Measurements from ENCODE around the gene HTR3D. TPM values are rescaled to one million over a fixed set of nuclear protein-coding genes. Genes with fewer than 3 reads are reported as not detected.
"Not testable (repeated sequence)": the region's sequence is repeated elsewhere in the genome, so short reads cannot be mapped to it uniquely, and the experiment has no call there.

HTR3D gene
- polyA plus RNA-seq, 3 donors: not detected

DNA sequence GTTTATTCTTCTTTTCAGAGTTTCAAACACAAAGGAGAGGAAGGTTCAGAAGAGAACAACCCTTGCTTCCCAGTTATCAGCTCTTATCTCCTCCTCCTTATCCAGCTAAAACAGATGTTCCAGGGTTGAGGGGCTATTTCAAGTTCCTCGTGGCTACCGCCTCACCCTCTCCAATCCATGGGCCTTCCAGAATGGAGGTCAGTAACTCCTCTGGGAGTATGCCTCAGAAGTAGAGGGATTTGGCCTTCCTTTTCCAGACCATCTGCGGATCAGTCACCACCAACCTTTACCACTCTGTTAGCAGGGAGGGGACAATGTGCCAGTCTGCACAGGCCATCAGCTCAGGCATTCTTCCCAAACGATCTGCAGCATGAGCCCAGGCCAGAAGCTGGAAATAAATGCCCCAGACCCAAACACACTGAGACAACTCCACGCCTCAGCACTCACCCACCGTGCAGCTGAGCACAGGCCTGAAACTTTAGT, 36.1 kb downstream of the HTR3D start:
- H3K27ac Mint-ChIP-seq: no peak overlapping the region
- no peak overlapping the region for H3K27ac ChIP-seq (ENCODE audit: low read depth in 1 of 2, low read length in 2 of 2)
- no peak overlapping the region for H3K4me3 ChIP-seq (replicated peaks in 1 of 3; ENCODE audit: low read depth in 2 of 3, low read length in 3 of 3)
- H3K4me3 Mint-ChIP-seq: no peak overlapping the region
- H3K4me1 Mint-ChIP-seq: no peaks in the 10 kb centered on the region
- no peak overlapping the region for H3K9ac ChIP-seq (ENCODE audit: insufficient read depth, low read length, poor library complexity, severe bottlenecking)
- no peak for TF ChIP-seq CTCF (IDR thresholded peaks at IDR 0.05)
- peaks cover 2 to 10% (median 4%) of the 10 kb centered on the region in 3 donors for H3K27me3 Mint-ChIP-seq (ENCODE audit: low read depth in 3 of 3)
- H3K9me3 Mint-ChIP-seq: peaks cover 9 to 27% (median 17%) of the 10 kb centered on the region in 7 donors
- peaks cover 5 to 15% of the 10 kb centered on the region in 2 donors for H3K9me3 ChIP-seq (replicated peaks in 1 of 2; ENCODE audit: control insufficient read depth in 1 of 2, insufficient read depth in 1 of 2, low read length in 2 of 2)
- no peak for DNase-seq
- no peak overlapping the region for H2AFZ ChIP-seq (ENCODE audit: insufficient read depth, low read depth, low read length, poor library complexity, severe bottlenecking)
- H3K36me3 Mint-ChIP-seq: no peaks in the 10 kb centered on the region
- intact Hi-C loops (cut with micrococcal nuclease): no loop called here
- no peaks in the 10 kb centered on the region for H3K4me1 ChIP-seq (ENCODE audit: control insufficient read depth in 1 of 2, insufficient read depth in 2 of 2, low read length in 2 of 2)
- WGBS (ENCODE audit: insufficient coverage): 80% methylated on average over 1 of the region's 6 CpGs
- no peaks in the 10 kb centered on the region for H3K27me3 ChIP-seq (ENCODE audit: control insufficient read depth in 2 of 2, insufficient read depth in 2 of 2, low read length in 2 of 2)
- H3K79me2 ChIP-seq (ENCODE audit: insufficient read depth, low read length): no peaks in the 10 kb centered on the region
- H3K4me2 ChIP-seq (replicated peaks; ENCODE audit: extremely low read depth, low read length, poor library complexity, severe bottlenecking): no peak overlapping the region
- H3K36me3 ChIP-seq (replicated peaks in 1 of 2; ENCODE audit: control insufficient read depth in 1 of 2, insufficient read depth in 2 of 2, low read length in 2 of 2): no peaks in the 10 kb centered on the region
- H4K20me1 ChIP-seq (ENCODE audit: insufficient read depth, low read length): no peaks in the 10 kb centered on the region

- H3K4me3 Mint-ChIP-seq: no peak overlapping the region
- no peaks in the 10 kb centered on the region for H3K27me3 ChIP-seq (ENCODE audit: control insufficient read depth in 2 of 2, insufficient read depth in 2 of 2, low read length in 2 of 2)
- H3K4me2 ChIP-seq (replicated peaks; ENCODE audit: extremely low read depth, low read length, poor library complexity, severe bottlenecking): no peak overlapping the region
- no peak overlapping the region for H3K27ac ChIP-seq (ENCODE audit: low read depth in 1 of 2, low read length in 2 of 2)
- H3K36me3 ChIP-seq (replicated peaks in 1 of 2; ENCODE audit: control insufficient read depth in 1 of 2, insufficient read depth in 2 of 2, low read length in 2 of 2): no peaks in the 10 kb centered on the region
- no peaks in the 10 kb centered on the region for H3K4me1 ChIP-seq (ENCODE audit: control insufficient read depth in 1 of 2, insufficient read depth in 2 of 2, low read length in 2 of 2)
- no peaks in the 10 kb centered on the region for H3K36me3 Mint-ChIP-seq
- H3K79me2 ChIP-seq (ENCODE audit: insufficient read depth, low read length): no peaks in the 10 kb centered on the region
- H3K9ac ChIP-seq (ENCODE audit: insufficient read depth, low read length, poor library complexity, severe bottlenecking): no peak overlapping the region
- peaks cover 2 to 10% (median 6%) of the 10 kb centered on the region in 3 donors for H3K27me3 Mint-ChIP-seq (ENCODE audit: low read depth in 3 of 3)
- no peak overlapping the region for H2AFZ ChIP-seq (ENCODE audit: insufficient read depth, low read depth, low read length, poor library complexity, severe bottlenecking)
- intact Hi-C loops (cut with micrococcal nuclease): no loop called here
- no peak overlapping the region for H3K27ac Mint-ChIP-seq
- H3K4me3 ChIP-seq (replicated peaks in 1 of 3; ENCODE audit: low read depth in 2 of 3, low read length in 3 of 3): no peak overlapping the region
- H3K9me3 Mint-ChIP-seq: peaks cover 9 to 27% (median 17%) of the 10 kb centered on the region in 7 donors
- TF ChIP-seq CTCF (IDR thresholded peaks at IDR 0.05): no peak
- H3K4me1 Mint-ChIP-seq: no peaks in the 10 kb centered on the region
- H4K20me1 ChIP-seq (ENCODE audit: insufficient read depth, low read length): no peaks in the 10 kb centered on the region
- peaks cover 5 to 15% of the 10 kb centered on the region in 2 donors for H3K9me3 ChIP-seq (replicated peaks in 1 of 2; ENCODE audit: control insufficient read depth in 1 of 2, insufficient read depth in 1 of 2, low read length in 2 of 2)
- 100% methylated on average over 3 of the region's 5 CpGs for WGBS (ENCODE audit: insufficient coverage)
- no peak for DNase-seq
These were observed 36.8 kb downstream of the HTR3D start for GRCh38 chr3:184068344-184068743.

DNA sequence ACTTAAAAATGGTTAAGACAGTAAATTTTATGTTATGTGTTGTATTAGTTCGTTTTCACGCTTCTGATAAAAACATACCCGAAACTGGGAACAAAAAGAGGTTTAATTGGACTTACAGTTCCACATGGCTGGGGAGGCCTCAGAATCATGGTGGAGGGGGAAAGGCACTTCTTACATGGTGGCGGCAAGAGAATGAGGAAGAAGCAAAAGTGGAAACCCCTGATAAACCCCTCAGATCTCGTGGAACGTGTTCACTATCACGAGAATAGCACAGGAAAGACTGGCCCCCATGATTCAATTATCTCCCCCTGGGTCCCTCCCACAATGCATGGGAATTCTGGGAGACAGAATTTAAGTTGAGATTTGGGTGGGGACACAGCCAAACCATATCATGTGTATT, 39.6 kb downstream of the HTR3D start:
- H2AFZ ChIP-seq (ENCODE audit: insufficient read depth, low read depth, low read length, poor library complexity, severe bottlenecking); H3K4me2 ChIP-seq (replicated peaks; ENCODE audit: extremely low read depth, low read length, poor library complexity, severe bottlenecking); H3K4me3 ChIP-seq (replicated peaks in 1 of 3; ENCODE audit: low read depth in 2 of 3, low read length in 3 of 3); H3K27me3 Mint-ChIP-seq (ENCODE audit: low read depth in 3 of 3); intact Hi-C loops (cut with micrococcal nuclease); H4K20me1 ChIP-seq (ENCODE audit: insufficient read depth, low read length); H3K36me3 ChIP-seq (replicated peaks in 1 of 2; ENCODE audit: control insufficient read depth in 1 of 2, insufficient read depth in 2 of 2, low read length in 2 of 2); H3K9ac ChIP-seq (ENCODE audit: insufficient read depth, low read length, poor library complexity, severe bottlenecking); H3K27me3 ChIP-seq (ENCODE audit: control insufficient read depth in 2 of 2, insufficient read depth in 2 of 2, low read length in 2 of 2); H3K27ac ChIP-seq (ENCODE audit: low read depth in 1 of 2, low read length in 2 of 2); DNase-seq; H3K4me3 Mint-ChIP-seq; H3K4me1 Mint-ChIP-seq; H3K4me1 ChIP-seq (ENCODE audit: control insufficient read depth in 1 of 2, insufficient read depth in 2 of 2, low read length in 2 of 2); H3K79me2 ChIP-seq (ENCODE audit: insufficient read depth, low read length); H3K36me3 Mint-ChIP-seq: not testable (repeated sequence)
- Mint-ChIP-seq H3K9me3 (peaks cover 9 to 27% (median 17%) of the 10 kb centered on the region in 7 donors), H3K27ac (peak overlapping the region in 1 of 7 donors; percentile 36)
- peaks cover 5 to 15% of the 10 kb centered on the region in 2 donors for H3K9me3 ChIP-seq (replicated peaks in 1 of 2; ENCODE audit: control insufficient read depth in 1 of 2, insufficient read depth in 1 of 2, low read length in 2 of 2)
- WGBS (ENCODE audit: insufficient coverage): 93% methylated on average over 3 of the region's 7 CpGs

Measured in CD14-positive monocyte (primary cell).